Aorta (tissue), 5 donors: ENCODE measurements around the gene GRHPR. TPM values are rescaled to one million over a fixed set of nuclear protein-coding genes. Genes with fewer than 3 reads are reported as not detected.
"Not testable (repeated sequence)": the region's sequence is repeated elsewhere in the genome, so short reads cannot be mapped to it uniquely, and the experiment has no call there.

Experiments
- ATAC-seq: fragments of 200-7000 bp; cut with Tn5 transposase; one replicate; pipeline ENCODE4 v1.9.1; 2022; ENCODE audit warnings: moderate library complexity; ENCODE audit not compliant: low FRiP score
- DNase-seq, 2 donors: peaks; one replicate each; pipeline ENCODE4 v3.0.0-alpha.2; 2020
- H3K27ac ChIP-seq, 2 donors: one replicate each; pipeline ENCODE4 v1.5.1; 2013; ENCODE audit warnings: low read length in 2 of 2, mild to moderate bottlenecking in 2 of 2, moderate library complexity in 2 of 2, control low read depth in 1 of 2, inconsistent platforms in 1 of 2, low read depth in 1 of 2
- H3K27me3 ChIP-seq, 2 donors: one replicate each; pipeline ENCODE4 v1.6.1; 2013; ENCODE audit warnings: control low read depth in 1 of 2, low read length in 1 of 2, mild to moderate bottlenecking in 1 of 2, moderate library complexity in 1 of 2; ENCODE audit not compliant: insufficient read depth in 2 of 2, control insufficient read depth in 1 of 2
- H3K36me3 ChIP-seq, 2 donors: one replicate each; pipeline ENCODE4 v1.6.1; 2013; ENCODE audit warnings: control low read depth in 1 of 2, low read length in 1 of 2, mild to moderate bottlenecking in 1 of 2; ENCODE audit not compliant: insufficient read depth in 2 of 2, control insufficient read depth in 1 of 2
- H3K4me1 ChIP-seq, 2 donors: one replicate each; pipeline ENCODE4 v1.6.1; 2013; ENCODE audit warnings: low read length in 2 of 2, control low read depth in 1 of 2, mild to moderate bottlenecking in 1 of 2, moderate library complexity in 1 of 2; ENCODE audit not compliant: insufficient read depth in 2 of 2, control insufficient read depth in 1 of 2
- H3K4me3 ChIP-seq, 2 donors: one replicate each; pipeline ENCODE4 v1.5.1; 2013; ENCODE audit warnings: low read length in 2 of 2, control low read depth in 1 of 2, mild to moderate bottlenecking in 1 of 2
- H3K9me3 ChIP-seq: one replicate; pipeline ENCODE4 v1.6.1; 2013; ENCODE audit warnings: mild to moderate bottlenecking, low read length; ENCODE audit not compliant: control insufficient read depth
- WGBS, 2 donors: extraction: QIAGEN DNeasy Blood & Tissue Kit; methylation state at CpG; one replicate each; pipeline ENCODE4 v1.1.7; 2013; 5-methylcytosine and 5-hydroxymethylcytosine counted together
- intact Hi-C, 2 donors: fragments of 100-400 bp; cut with DNase I; formaldehyde crosslinking; loops; one replicate each; pipeline versions ENCODE4 v1.14.2 to v1.15.0; 2022
- polyA plus RNA-seq, 2 donors: library from polyadenylated mRNA; stranded (reverse); fragments of 200-250 nt; gene quantifications; one replicate each; pipeline ENCODE4 v1.2.3, GENCODE V29; 2013
- total RNA-seq, 2 donors: library from RNA; stranded (reverse); fragmentation: NEBNext Ultra II Directional; extraction: Animal tissue kit (Norgen Biotek cat#: 25700); gene quantifications; one replicate each; pipeline ENCODE4 v1.2.1, GENCODE V29; 2021
- donor health status: healthy with polysubstance abuse.
- donor health status: Bipolar disorder and iron deficiency.
- donor health status: DM: no; HTN: no; CAD: no.
- donor health status: DM: no; HTN: no; CAD: no.
- donor health status: DM: yes; HTN: yes; CAD: no.

Gene GRHPR
- total and polyA plus RNA-seq, 4 donors, result 59.4 to 99.7 (median 74.1) TPM

GRCh38 chr9:37392272-37392671 is 30.2 kb upstream of the GRHPR start:
- Histone ChIP-seq H3K9me3 (no peaks in the 10 kb centered on the region), H3K4me1 (no peaks in the 10 kb centered on the region), H3K4me3 (no peak overlapping the region), H3K27me3 (no peaks in the 10 kb centered on the region), H3K27ac (no peak overlapping the region), H3K36me3 (no peaks in the 10 kb centered on the region)
- intact Hi-C loops, result no loop called here
- ATAC-seq (no peak), DNase-seq (no peak)
- WGBS, 2 donors, result 73 to 76% methylated on average over 8 of the region's 8 CpGs

- H3K27ac ChIP-seq, result no peak overlapping the region
- DNase-seq, result no peak
- H3K4me3 ChIP-seq, result no peak overlapping the region
- no peak for ATAC-seq
- H3K9me3 ChIP-seq, result no peaks in the 10 kb centered on the region
- H3K36me3 ChIP-seq, result no peaks in the 10 kb centered on the region
- H3K27me3 ChIP-seq, result no peaks in the 10 kb centered on the region
- H3K4me1 ChIP-seq, result no peaks in the 10 kb centered on the region
- WGBS, 2 donors, result 70 to 72% methylated on average over 12 of the region's 12 CpGs
- intact Hi-C loops, result no loop called here
Measured at GRCh38 chr9:37395229-37395628, 27.3 kb upstream of the GRHPR start.

- ATAC-seq, result no peak
- Histone ChIP-seq H3K4me3 (no peak overlapping the region), H3K27me3 (no peaks in the 10 kb centered on the region), H3K4me1 (no peaks in the 10 kb centered on the region), H3K9me3 (no peaks in the 10 kb centered on the region), H3K27ac (no peak overlapping the region), H3K36me3 (no peaks in the 10 kb centered on the region)
- no peak for DNase-seq
- intact Hi-C loops, result no loop called here
- WGBS, 2 donors, result 82 to 83% methylated on average over 8 of the region's 8 CpGs
Measured at GRCh38 chr9:37395663-37396062, 26.8 kb upstream of the GRHPR start.

GRCh38 chr9:37397948-37398347 is 24.5 kb upstream of the GRHPR start:
- H3K9me3 ChIP-seq, intact Hi-C loops, DNase-seq, H3K4me1 ChIP-seq, H3K27me3 ChIP-seq, ATAC-seq, H3K27ac ChIP-seq, H3K36me3 ChIP-seq, H3K4me3 ChIP-seq: not testable (repeated sequence)
- 96 to 98% methylated on average over 3 of the region's 3 CpGs for WGBS, 2 donors

- Histone ChIP-seq H3K4me1 (no peaks in the 10 kb centered on the region), H3K9me3 (no peaks in the 10 kb centered on the region), H3K27me3 (no peaks in the 10 kb centered on the region), H3K27ac (no peak overlapping the region), H3K36me3 (no peaks in the 10 kb centered on the region), H3K4me3 (no peak overlapping the region)
- ATAC-seq (no peak), DNase-seq (no peak)
- WGBS, 2 donors, result 81 to 87% methylated on average over 7 of the region's 7 CpGs
- intact Hi-C loops, result no loop called here
Measured at GRCh38 chr9:37398464-37399025, 24.0 kb upstream of the GRHPR start.

GRCh38 chr9:37399336-37399735 is 23.2 kb upstream of the GRHPR start:
- Histone ChIP-seq H3K4me1 (no peaks in the 10 kb centered on the region), H3K27me3 (no peaks in the 10 kb centered on the region), H3K4me3 (no peak overlapping the region), H3K27ac (no peak overlapping the region), H3K36me3 (no peaks in the 10 kb centered on the region), H3K9me3 (no peaks in the 10 kb centered on the region)
- 58 to 67% methylated on average over 2 of the region's 2 CpGs for WGBS, 2 donors
- intact Hi-C loops, result no loop called here
- DNase-seq (no peak), ATAC-seq (no peak)

- Histone ChIP-seq H3K27ac (no peak overlapping the region), H3K9me3 (no peaks in the 10 kb centered on the region), H3K36me3 (no peaks in the 10 kb centered on the region), H3K4me3 (no peak overlapping the region), H3K4me1 (no peaks in the 10 kb centered on the region), H3K27me3 (no peaks in the 10 kb centered on the region)
- ATAC-seq (no peak), DNase-seq (no peak)
- 91 to 95% methylated on average over 9 of the region's 9 CpGs for WGBS, 2 donors
- intact Hi-C loops, result no loop called here
Measured at GRCh38 chr9:37404590-37404989, 17.9 kb upstream of the GRHPR start.

GRCh38 chr9:37405350-37405749 is 17.1 kb upstream of the GRHPR start:
- H3K27me3 ChIP-seq, result no peaks in the 10 kb centered on the region
- DNase-seq (no peak), ATAC-seq (no peak)
- intact Hi-C loops, result no loop called here
- no peaks in the 10 kb centered on the region for H3K36me3 ChIP-seq
- no peaks in the 10 kb centered on the region for H3K9me3 ChIP-seq
- 12% methylated on average over 3 of the region's 3 CpGs for WGBS, 2 donors
- no peaks in the 10 kb centered on the region for H3K4me1 ChIP-seq
- H3K27ac ChIP-seq, result no peak overlapping the region
- no peak overlapping the region for H3K4me3 ChIP-seq

- Histone ChIP-seq H3K27me3 (no peaks in the 10 kb centered on the region), H3K4me3 (no peak overlapping the region), H3K4me1 (no peaks in the 10 kb centered on the region), H3K9me3 (no peaks in the 10 kb centered on the region), H3K36me3 (no peaks in the 10 kb centered on the region), H3K27ac (no peak overlapping the region)
- ATAC-seq (no peak), DNase-seq (peak in 1 of 2 donors; percentile 29)
- WGBS, 2 donors, result 80 to 87% methylated on average over 10 of the region's 10 CpGs
- intact Hi-C loops, result no loop called here
Measured at GRCh38 chr9:37405764-37406380, 16.6 kb upstream of the GRHPR start.
